CD4-positive, alpha-beta memory T cell (primary cell): ENCODE results near the gene PRTFDC1. TPM values are rescaled to one million over a fixed set of nuclear protein-coding genes. Genes with fewer than 3 reads are reported as not detected.

ENCODE experiments used
- CTCF ChIA-PET: fragments of 350-600 bp; sonication (Branson Sonifier 250); formaldehyde crosslinking; loops from one replicate; lab custom pipeline; 2021; ENCODE audit warnings: inconsistent platforms; ENCODE audit not compliant: partially characterized antibody; lab: Charles Lee
- POLR2A ChIA-PET: fragments of 350-600 bp; sonication (Branson Sonifier 250); formaldehyde crosslinking; loops from one replicate; lab custom pipeline; 2021; ENCODE audit not compliant: partially characterized antibody; lab: Charles Lee
- DNase-seq, 5 donors: peaks; one replicate each; pipeline versions ENCODE4 v3.0.0 to v3.0.0-alpha.2; 2020 to 2022; ENCODE audit warnings: mixed read lengths in 1 of 5
- H3K27ac ChIP-seq: one replicate; pipeline ENCODE4 v1.7.0; 2013; ENCODE audit warnings: low read depth, low read length
- H3K27me3 ChIP-seq: 2 replicates; pipeline ENCODE4 v1.7.0; 2013; ENCODE audit warnings: mild to moderate bottlenecking, low read length, moderate library complexity; ENCODE audit not compliant: insufficient read depth
- H3K36me3 ChIP-seq: 2 replicates; pipeline ENCODE4 v1.7.0; 2013; ENCODE audit warnings: mild to moderate bottlenecking, low read length, moderate library complexity; ENCODE audit not compliant: insufficient read depth
- H3K4me1 ChIP-seq: 2 replicates; pipeline ENCODE4 v1.7.0; 2013; ENCODE audit warnings: mild to moderate bottlenecking, low read length, moderate library complexity; ENCODE audit not compliant: insufficient read depth
- H3K4me3 ChIP-seq, 2 donors: one replicate each; pipeline ENCODE4 v1.7.0; 2013; ENCODE audit warnings: low read length in 2 of 2, mild to moderate bottlenecking in 1 of 2
- H3K9me3 ChIP-seq, 2 donors: one replicate each; pipeline ENCODE4 v1.7.0; 2013; ENCODE audit warnings: low read length in 2 of 2, control low read depth in 1 of 2; ENCODE audit not compliant: control insufficient read depth in 1 of 2
- H3K27ac Mint-ChIP-seq, 7 donors: one replicate each; pipeline ENCODE4 v1.8.0; 2020 to 2021; ENCODE audit warnings: mixed read lengths in 7 of 7, mild to moderate bottlenecking in 6 of 7, inconsistent platforms in 3 of 7, moderate library complexity in 3 of 7
- H3K27me3 Mint-ChIP-seq, 2 donors: one replicate each; pipeline ENCODE4 v1.8.0; 2020 to 2021; ENCODE audit warnings: mixed read lengths in 2 of 2
- H3K36me3 Mint-ChIP-seq, 2 donors: one replicate each; pipeline ENCODE4 v1.8.0; 2020 to 2021; ENCODE audit warnings: mixed read lengths in 2 of 2, inconsistent platforms in 1 of 2, mild to moderate bottlenecking in 1 of 2
- H3K4me1 Mint-ChIP-seq, 4 donors: one replicate each; pipeline ENCODE4 v1.8.0; 2020 to 2021; ENCODE audit warnings: mixed read lengths in 4 of 4, mild to moderate bottlenecking in 1 of 4
- H3K4me3 Mint-ChIP-seq, 8 donors: one replicate each; pipeline ENCODE4 v1.8.0; 2020 to 2021; ENCODE audit warnings: mixed read lengths in 8 of 8, mild to moderate bottlenecking in 7 of 8, moderate library complexity in 6 of 8, inconsistent platforms in 3 of 8
- H3K9me3 Mint-ChIP-seq, 8 donors: one replicate each; pipeline ENCODE4 v1.8.0; 2020 to 2021; ENCODE audit warnings: mixed read lengths in 8 of 8, mild to moderate bottlenecking in 5 of 8, inconsistent platforms in 3 of 8, moderate library complexity in 1 of 8
- intact Hi-C: fragments of 100-400 bp; cut with micrococcal nuclease; formaldehyde crosslinking; loops from one replicate; pipeline ENCODE4 v1.15.1; 2023
- polyA plus RNA-seq, 2 donors: library from polyadenylated mRNA; unstranded; fragments of 300-500 nt; fragmentation: Illumina TruSeq; gene quantifications; one replicate each; pipeline ENCODE4 v1.2.3, GENCODE V29; 2021
- total RNA-seq, 2 experiments: library from RNA; stranded (reverse); gene quantifications; one replicate each; pipeline ENCODE4 v1.2.3, GENCODE V29; 2021

PRTFDC1 gene
- total and polyA plus RNA-seq, 4 experiments from 2014 or later: 0.21 to 0.97 (median 0.31) TPM

DNA sequence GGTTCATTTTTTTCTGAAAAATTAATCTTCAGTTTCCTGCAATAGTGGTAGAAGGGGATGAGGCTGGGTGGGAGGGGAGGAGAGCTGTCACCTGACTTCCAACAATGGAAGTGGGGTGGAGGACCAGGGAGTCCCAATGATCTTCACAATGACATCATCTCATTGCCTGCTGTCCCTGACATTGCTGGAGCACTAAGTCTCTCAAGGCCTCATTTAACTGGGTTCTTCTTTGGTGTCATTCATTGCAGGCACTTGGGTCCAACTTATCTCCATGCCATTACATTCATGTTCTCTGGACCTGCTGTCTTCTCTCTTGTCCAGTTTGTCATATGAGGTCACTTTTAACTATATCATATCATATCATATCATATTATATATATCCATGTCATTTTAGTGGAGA, 34.4 kb downstream of the PRTFDC1 start:
- H3K36me3 Mint-ChIP-seq: no peaks in the 10 kb centered on the region

DNA sequence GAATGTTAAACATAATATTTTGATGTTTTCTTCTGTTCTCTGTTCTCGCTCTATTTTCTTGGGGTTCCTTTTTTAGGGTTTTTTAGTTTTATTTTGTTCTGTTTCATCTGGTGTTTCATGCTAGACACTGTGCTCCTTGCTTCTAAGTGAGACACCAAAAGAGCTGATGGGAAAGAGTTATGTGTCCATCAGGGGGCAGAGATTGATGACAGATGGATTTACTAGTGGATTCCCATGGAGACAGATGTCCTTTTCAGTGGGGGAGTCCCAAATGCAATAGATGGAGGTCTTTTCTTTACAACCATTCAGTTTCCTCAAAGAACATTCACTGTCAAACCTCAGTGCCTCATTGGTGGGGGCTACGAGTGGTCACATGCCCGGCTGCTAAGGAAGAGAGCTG, 34.9 kb downstream of the PRTFDC1 start:
- H3K4me3 Mint-ChIP-seq: no peak overlapping the region
- H3K9me3 ChIP-seq: no peaks in the 10 kb centered on the region
- intact Hi-C loops: no loop called here
- peaks cover 12 to 24% (median 16%) of the 10 kb centered on the region in 4 donors for H3K4me1 Mint-ChIP-seq
- no peaks in the 10 kb centered on the region for H3K36me3 ChIP-seq
- no peaks in the 10 kb centered on the region for H3K36me3 Mint-ChIP-seq
- no peak overlapping the region for H3K27ac Mint-ChIP-seq
- no peak for DNase-seq
- no peaks in the 10 kb centered on the region for H3K27me3 Mint-ChIP-seq
- no peak overlapping the region for H3K27ac ChIP-seq
- peaks cover 0 to 3% (median 0%) of the 10 kb centered on the region in 8 donors for H3K9me3 Mint-ChIP-seq
- no peaks in the 10 kb centered on the region for H3K27me3 ChIP-seq
- ChIA-PET CTCF (interaction anchor here (0.7 to 1.2 kb wide), 2 partner anchors 9 kb away, joined by 3 to 4 read pairs; no protein-coding TSS in a partner anchor), POLR2A (no interaction called here)
- H3K4me3 ChIP-seq: no peak overlapping the region
- peaks cover 15% of the 10 kb centered on the region for H3K4me1 ChIP-seq

More for the DNA sequence above, 34.4 kb downstream of the PRTFDC1 start:
- Histone ChIP-seq H3K9me3 (no peaks in the 10 kb centered on the region), H3K27ac (no peak overlapping the region), H3K4me3 (no peak overlapping the region), H3K4me1 (peaks cover 13% of the 10 kb centered on the region), H3K36me3 (no peaks in the 10 kb centered on the region), H3K27me3 (no peaks in the 10 kb centered on the region)
- Mint-ChIP-seq H3K4me1 (peaks cover 9 to 19% (median 13%) of the 10 kb centered on the region in 4 donors), H3K27me3 (no peaks in the 10 kb centered on the region), H3K27ac (no peak overlapping the region), H3K9me3 (peaks cover 0 to 3% (median 0%) of the 10 kb centered on the region in 8 donors), H3K4me3 (no peak overlapping the region)
- no peak for DNase-seq
- ChIA-PET POLR2A (no interaction called here), CTCF (interaction anchor here (0.7 to 1.2 kb wide), 2 partner anchors 8 to 9 kb away, joined by 3 to 4 read pairs; no protein-coding TSS in a partner anchor)
- intact Hi-C loops: no loop called here

DNA sequence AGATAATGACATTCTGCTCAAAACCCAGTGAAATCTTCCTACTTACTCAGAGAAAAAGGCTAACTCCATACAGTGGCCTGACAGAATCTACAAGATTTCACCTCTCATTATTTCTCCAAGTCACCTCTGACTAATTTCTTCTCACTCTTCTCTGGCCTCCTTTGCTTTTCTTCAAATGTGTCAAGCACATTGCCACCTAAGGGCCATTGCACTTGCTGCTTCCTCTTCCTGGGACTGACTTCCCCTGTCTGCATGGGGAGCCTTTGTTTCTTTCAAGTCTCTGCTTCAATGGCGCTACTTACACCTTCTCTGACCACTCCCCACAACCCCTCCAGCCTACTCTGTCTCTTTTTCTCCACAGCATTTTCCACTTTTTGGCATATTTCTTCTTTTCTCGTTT, 36.0 kb downstream of the PRTFDC1 start:
- Mint-ChIP-seq H3K27ac (no peak overlapping the region), H3K4me3 (no peak overlapping the region), H3K27me3 (no peaks in the 10 kb centered on the region), H3K9me3 (peaks cover 0 to 3% (median 0%) of the 10 kb centered on the region in 8 donors), H3K36me3 (no peaks in the 10 kb centered on the region), H3K4me1 (peaks cover 14 to 29% (median 21%) of the 10 kb centered on the region in 4 donors)
- Histone ChIP-seq H3K36me3 (no peaks in the 10 kb centered on the region), H3K4me3 (no peak overlapping the region), H3K4me1 (peaks cover 21% of the 10 kb centered on the region), H3K9me3 (no peaks in the 10 kb centered on the region), H3K27ac (no peak overlapping the region), H3K27me3 (no peaks in the 10 kb centered on the region)
- no peak for DNase-seq
- intact Hi-C loops: no loop called here
- ChIA-PET POLR2A (no interaction called here), CTCF (interaction anchor here (1.1 kb wide), 1 partner anchor 19 kb away, joined by 3 read pairs; no protein-coding TSS in a partner anchor)

DNA sequence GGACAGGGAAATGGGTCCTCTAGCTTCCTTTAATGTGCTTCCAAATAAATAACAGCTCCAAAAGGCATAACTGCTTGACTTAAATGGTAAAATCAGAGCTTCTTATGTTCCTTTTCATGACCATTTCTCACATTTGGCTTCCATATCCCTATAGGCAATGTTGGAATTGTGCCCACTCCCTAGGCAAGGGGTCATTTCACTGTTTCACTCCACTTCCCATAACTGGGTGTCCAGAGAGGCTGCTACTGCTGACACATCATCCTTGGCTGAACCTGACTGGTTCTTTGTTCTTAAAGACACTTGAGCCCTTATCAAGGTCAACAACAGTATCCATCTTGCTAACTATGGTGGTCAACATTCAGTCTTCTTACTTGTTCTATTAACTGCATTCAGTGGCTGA, 37.1 kb downstream of the PRTFDC1 start:
- intact Hi-C loops: no loop called here
- Histone ChIP-seq H3K9me3 (no peaks in the 10 kb centered on the region), H3K27me3 (no peaks in the 10 kb centered on the region), H3K4me3 (no peak overlapping the region), H3K27ac (no peak overlapping the region), H3K36me3 (no peaks in the 10 kb centered on the region), H3K4me1 (peaks cover 10% of the 10 kb centered on the region)
- H3K9me3 Mint-ChIP-seq: peaks cover 0 to 3% (median 0%) of the 10 kb centered on the region in 8 donors
- no peaks in the 10 kb centered on the region for H3K27me3 Mint-ChIP-seq
- no peak overlapping the region for H3K4me3 Mint-ChIP-seq
- ChIA-PET POLR2A (interaction anchor here (0.8 to 1.6 kb wide), 2 partner anchors 28 to 32 kb away, joined by 3 to 5 read pairs; no protein-coding TSS in a partner anchor), CTCF (interaction anchor here (1.1 kb wide), 1 partner anchor 20 kb away, joined by 3 read pairs; no protein-coding TSS in a partner anchor)
- peak overlapping the region in 1 of 7 donors; percentile 28 for H3K27ac Mint-ChIP-seq
- DNase-seq: no peak
- H3K36me3 Mint-ChIP-seq: no peaks in the 10 kb centered on the region
- H3K4me1 Mint-ChIP-seq: peaks cover 10 to 28% (median 16%) of the 10 kb centered on the region in 4 donors

DNA sequence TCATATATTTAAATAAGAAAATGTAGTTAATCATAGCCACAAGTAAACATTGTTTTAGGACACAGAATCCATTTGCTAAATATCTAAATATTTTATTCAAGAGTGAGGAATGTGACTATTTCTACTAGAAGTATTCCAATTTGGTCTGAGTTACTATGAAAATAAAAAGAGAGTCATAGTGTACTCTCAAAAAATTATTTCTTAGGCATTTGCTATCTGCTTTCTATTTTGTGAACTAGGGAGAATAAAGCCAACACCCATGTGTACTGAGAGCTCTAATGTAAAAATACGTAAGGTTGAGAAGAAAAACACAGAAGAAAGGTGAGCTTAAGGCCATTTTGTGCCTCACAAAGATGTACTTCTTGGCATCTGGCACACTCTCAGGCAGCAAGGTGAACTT, 38.3 kb downstream of the PRTFDC1 start:
- Mint-ChIP-seq H3K27ac (no peak overlapping the region), H3K27me3 (no peaks in the 10 kb centered on the region), H3K36me3 (no peaks in the 10 kb centered on the region), H3K9me3 (peaks cover 0 to 1% (median 0%) of the 10 kb centered on the region in 8 donors), H3K4me3 (no peak overlapping the region), H3K4me1 (peaks cover 7 to 28% (median 15%) of the 10 kb centered on the region in 4 donors)
- H3K27ac ChIP-seq: no peak overlapping the region
- no peak for DNase-seq
- intact Hi-C loops: no loop called here
- no peaks in the 10 kb centered on the region for H3K9me3 ChIP-seq
- peaks cover 10% of the 10 kb centered on the region for H3K4me1 ChIP-seq
- no peaks in the 10 kb centered on the region for H3K36me3 ChIP-seq
- ChIA-PET POLR2A (interaction anchor here (1.6 kb wide), 1 partner anchor 26 kb away, joined by 5 read pairs; no protein-coding TSS in a partner anchor), CTCF (no interaction called here)
- H3K27me3 ChIP-seq: no peaks in the 10 kb centered on the region
- H3K4me3 ChIP-seq: no peak overlapping the region

DNA sequence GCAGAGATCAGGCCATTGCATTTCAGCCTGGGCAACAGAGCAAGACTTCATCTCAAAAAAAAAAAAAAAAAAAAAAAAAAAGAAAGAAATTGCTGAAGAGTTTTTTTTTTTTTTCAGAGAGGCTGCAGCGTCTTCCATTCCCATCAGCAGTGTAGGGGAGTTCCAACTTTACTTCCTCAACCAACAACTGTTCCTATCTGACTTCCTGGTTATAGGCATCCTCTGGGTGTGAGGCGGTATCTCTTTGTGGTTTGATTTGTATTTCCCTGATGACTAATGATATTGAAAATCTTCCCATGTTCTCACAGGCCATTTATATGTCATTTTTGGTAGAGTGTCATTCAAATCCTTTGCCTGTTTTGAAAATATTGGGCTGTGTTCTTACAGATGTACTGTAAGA, 40.2 kb downstream of the PRTFDC1 start:
- Histone ChIP-seq H3K4me3 (no peak overlapping the region), H3K27ac (no peak overlapping the region), H3K9me3 (no peaks in the 10 kb centered on the region), H3K36me3 (no peaks in the 10 kb centered on the region), H3K4me1 (peaks cover 10% of the 10 kb centered on the region), H3K27me3 (no peaks in the 10 kb centered on the region)
- H3K4me1 Mint-ChIP-seq: peaks cover 7 to 28% (median 15%) of the 10 kb centered on the region in 4 donors
- DNase-seq: no peak
- no peaks in the 10 kb centered on the region for H3K9me3 Mint-ChIP-seq
- peak overlapping the region in 5 of 7 donors; percentile 32 to 88 (median 41) for H3K27ac Mint-ChIP-seq
- H3K4me3 Mint-ChIP-seq: peak overlapping the region in 7 of 8 donors; percentile 16 to 71 (median 49)
- CTCF ChIA-PET: no interaction called here
- POLR2A ChIA-PET: interaction anchor here (0.7 to 1.3 kb wide), 2 partner anchors 31 to 164 kb away, joined by 3 read pairs; no protein-coding TSS in a partner anchor
- no peaks in the 10 kb centered on the region for H3K27me3 Mint-ChIP-seq
- intact Hi-C loops: no loop called here
- H3K36me3 Mint-ChIP-seq: peaks cover 0 to 3% of the 10 kb centered on the region in 2 donors

DNA sequence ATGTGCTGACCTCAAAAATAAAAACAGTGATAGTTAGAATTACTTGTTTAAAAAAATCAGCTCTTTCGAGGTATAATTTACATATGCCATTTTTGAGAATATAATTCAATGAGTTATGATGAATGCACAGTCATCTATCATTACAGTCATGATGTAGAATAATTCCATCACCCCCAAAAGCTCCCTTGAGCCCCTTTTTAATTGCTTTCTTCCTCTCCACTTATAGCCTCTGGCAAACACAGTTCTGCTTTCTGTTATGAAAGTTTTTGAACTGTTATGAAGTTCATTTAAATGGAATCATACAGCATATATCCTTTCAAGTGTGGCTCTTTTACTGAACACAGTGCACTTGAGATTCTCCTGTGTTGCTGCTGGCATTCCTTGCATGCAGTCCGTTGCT, 41.4 kb downstream of the PRTFDC1 start:
- POLR2A ChIA-PET: interaction anchor here (0.8 to 2.0 kb wide), 4 partner anchors 10 to 188 kb away, joined by 3 to 6 read pairs (median 3); no protein-coding TSS in a partner anchor
- Mint-ChIP-seq H3K4me1 (peaks cover 7 to 28% (median 16%) of the 10 kb centered on the region in 4 donors), H3K4me3 (no peak overlapping the region), H3K9me3 (no peaks in the 10 kb centered on the region), H3K27ac (no peak overlapping the region), H3K36me3 (peaks cover 3% of the 10 kb centered on the region in 2 donors), H3K27me3 (no peaks in the 10 kb centered on the region)
- intact Hi-C loops: no loop called here
- Histone ChIP-seq H3K27me3 (no peaks in the 10 kb centered on the region), H3K27ac (no peak overlapping the region), H3K4me1 (peaks cover 10% of the 10 kb centered on the region), H3K9me3 (no peaks in the 10 kb centered on the region), H3K4me3 (no peak overlapping the region), H3K36me3 (no peaks in the 10 kb centered on the region)
- CTCF ChIA-PET: interaction anchor here (0.7 to 0.8 kb wide), 2 partner anchors 19 to 106 kb away, joined by 3 to 4 read pairs; partner anchors contain the start of gene THNSL1
- DNase-seq: no peak
